ENCODE data around the gene TMEM156.

TMEM156 gene

GRCh38 chr4:39032218-39033085, at the start of gene TMEM156:
Gene TMEM156, minus strand, starts transcription at chr4:39032409. Its CDS starts 96 bp downstream, at chr4:39032313.
- peak in 1 of 2 experiments; percentile 8 for DNase-seq

GRCh38 chr4:39078829-39079228, 46.6 kb upstream of the TMEM156 start:
- DNase-seq, result no peak

- DNase-seq, result no peak
Observed at GRCh38 chr4:39068907-39069306, 36.7 kb upstream of the TMEM156 start.

- no peak for DNase-seq
Observed at GRCh38 chr4:39067451-39067850, 35.2 kb upstream of the TMEM156 start.

GRCh38 chr4:39067031-39067430, 34.8 kb upstream of the TMEM156 start:
- no peak for DNase-seq

GRCh38 chr4:39066371-39066770, 34.2 kb upstream of the TMEM156 start:
- no peak for DNase-seq

GRCh38 chr4:39063430-39063829, 31.2 kb upstream of the TMEM156 start:
- no peak for DNase-seq

GRCh38 chr4:39062770-39063097, 30.5 kb upstream of the TMEM156 start:
- DNase-seq, result no peak

GRCh38 chr4:39062094-39062769, 30.0 kb upstream of the TMEM156 start, which contains the start of gene KLHL5:
Gene KLHL5, plus strand, starts transcription at chr4:39062232. Its CDS starts 421 bp downstream, at chr4:39062653.
- no peak for DNase-seq

GRCh38 chr4:39061457-39061856, 29.2 kb upstream of the TMEM156 start:
- DNase-seq, result no peak

- no peak for DNase-seq
Observed at GRCh38 chr4:39056023-39056422, 23.8 kb upstream of the TMEM156 start.

- no peak for DNase-seq
Observed at GRCh38 chr4:39054497-39054896, 22.3 kb upstream of the TMEM156 start.

- no peak for DNase-seq
Observed at GRCh38 chr4:39053983-39054382, 21.8 kb upstream of the TMEM156 start.

- DNase-seq, result no peak
Observed at GRCh38 chr4:39051492-39051891, 19.3 kb upstream of the TMEM156 start.

GRCh38 chr4:39050590-39050989, 18.4 kb upstream of the TMEM156 start:
- DNase-seq, result no peak

GRCh38 chr4:39048311-39048710, 16.1 kb upstream of the TMEM156 start:
- no peak for DNase-seq

GRCh38 chr4:39047681-39048080, 15.5 kb upstream of the TMEM156 start:
- no peak for DNase-seq

GRCh38 chr4:39046249-39046648, 14.0 kb upstream of the TMEM156 start:
- DNase-seq, result no peak

GRCh38 chr4:39045827-39046221, 13.6 kb upstream of the TMEM156 start:
- no peak for DNase-seq

GRCh38 chr4:39044956-39045826, 13.0 kb upstream of the TMEM156 start:
- peak; percentile 18 for DNase-seq

- DNase-seq, result peak; percentile 97
Observed at GRCh38 chr4:39044364-39044955, 12.3 kb upstream of the TMEM156 start.

- no peak for DNase-seq
Observed at GRCh38 chr4:39043861-39044363, 11.7 kb upstream of the TMEM156 start.

All from activated CD4-positive, alpha-beta T cell treated with anti-CD3 and anti-CD28 coated beads, Interleukin-2, amount 50 U/mL, for 4 hours (primary cell).